Panc1 (cell line): Measurements from ENCODE around the gene ATXN1. TPM values are rescaled to one million over a fixed set of nuclear protein-coding genes. Genes with fewer than 3 reads are reported as not detected.

Source experiments
- ATAC-seq: fragments of 200-7000 bp; cut with Tn5 transposase; 2 replicates; pipeline ENCODE4 v1.9.1; 2020; ENCODE audit warnings: mild to moderate bottlenecking, moderate library complexity
- BruUV-seq: library from RNA; stranded (reverse); fragments of 400-500 nt; replicated peaks from 2 replicates; lab custom pipeline; 2021; lab: Mats Ljungman, UMichigan
- CTCF ChIA-PET: fragments of 300-600 bp; sonication (Branson Sonifier 250); formaldehyde crosslinking; loops from one replicate; lab custom pipeline; 2022; ENCODE audit warnings: antibody characterized with exemption; lab: Charles Lee
- POLR2A ChIA-PET: fragments of 300-600 bp; sonication (Branson Sonifier 250); formaldehyde crosslinking; loops from one replicate; lab custom pipeline; 2022; ENCODE audit warnings: antibody characterized with exemption; lab: Charles Lee
- DNase-seq: peaks from one replicate; pipeline ENCODE4 v3.0.0-alpha.2; 2010; ENCODE audit warnings: low read depth, low spot score
- H3K27ac ChIP-seq: 2 replicates; pipeline ENCODE4 v1.5.1; 2011; ENCODE audit warnings: mild to moderate bottlenecking, low read length, inconsistent platforms
- H3K27me3 ChIP-seq: fragments of 200-500 bp; sonication (Bioruptor generic); 2 replicates; pipeline ENCODE4 v1.6.0; 2014; ENCODE audit warnings: low read length, inconsistent platforms; ENCODE audit not compliant: control insufficient read depth, insufficient read depth
- H3K36me3 ChIP-seq: fragments of 200-500 bp; sonication (Bioruptor generic); 2 replicates; pipeline ENCODE4 v1.5.1; 2014; ENCODE audit warnings: inconsistent platforms, mild to moderate bottlenecking, low read length, moderate library complexity; ENCODE audit not compliant: control insufficient read depth, insufficient read depth
- H3K4me1 ChIP-seq: 2 replicates; pipeline ENCODE4 v1.5.1; 2011; ENCODE audit warnings: inconsistent platforms, mild to moderate bottlenecking, low read length, moderate library complexity; ENCODE audit not compliant: control insufficient read depth, insufficient read depth
- H3K4me3 ChIP-seq, 2 experiments: 2 replicates each; pipeline ENCODE4 v1.5.1; 2011 to 2012; ENCODE audit warnings: low read depth in 2 of 2, low read length in 2 of 2, mild to moderate bottlenecking in 2 of 2, inconsistent platforms in 1 of 2, moderate library complexity in 1 of 2
- H3K9me3 ChIP-seq: fragments of 200-500 bp; sonication (Bioruptor generic); 2 replicates; pipeline ENCODE4 v1.5.1; 2014; ENCODE audit warnings: low read depth, mild to moderate bottlenecking, inconsistent platforms, low read length, moderate library complexity; ENCODE audit not compliant: control insufficient read depth, insufficient read depth
- POLR2AphosphoS5 ChIP-seq: IDR thresholded peaks from 2 replicates; pipeline ENCODE4 v1.6.1; 2012; ENCODE audit warnings: mild to moderate bottlenecking, low read depth, low read length, moderate library complexity
- REST ChIP-seq, 2 experiments: IDR thresholded peaks; 2 replicates each; pipeline ENCODE4 v1.6.1; 2011 to 2012; ENCODE audit warnings: low read depth in 2 of 2, control low read depth in 1 of 2, low read length in 1 of 2, mild to moderate bottlenecking in 1 of 2, moderate library complexity in 1 of 2; ENCODE audit not compliant: insufficient read depth in 1 of 2
- SIN3A ChIP-seq: IDR thresholded peaks from 2 replicates; pipeline ENCODE4 v1.6.1; 2012; ENCODE audit warnings: low read depth, mild to moderate bottlenecking, low read length, moderate library complexity, borderline replicate concordance; ENCODE audit not compliant: insufficient read depth
- TCF7L2 ChIP-seq: IDR thresholded peaks from 2 replicates; pipeline ENCODE4 v1.6.1; 2011; ENCODE audit warnings: mild to moderate bottlenecking, low read depth, low read length, inconsistent platforms
- in situ Hi-C: cut with HindIII; loops from 2 replicates; pipeline ENCODE4 v1.10.0; 2016; ENCODE audit warnings: low sequenced_read_pairs, low pct_unique_long_range_greater_than_20kb
- intact Hi-C: fragments of 100-400 bp; cut with micrococcal nuclease; formaldehyde crosslinking; loops from one replicate; pipeline ENCODE4 v1.10.0; 2022; ENCODE audit not compliant: unreplicated experiment
- total RNA-seq: library from RNA; stranded (reverse); gene quantifications from one replicate; pipeline ENCODE4 v1.2.1, GENCODE V29; 2021; ENCODE audit not compliant: unreplicated experiment
- TF ChIP-seq, protein P1 (sequence below): fragments of 450-650 bp; IDR thresholded peaks from 2 replicates; pipeline ENCODE4 v1.5.1; 2017; ENCODE audit warnings: mild to moderate bottlenecking

Gene ATXN1
- total RNA-seq, 1 experiment from 2014 or later: 67.1 TPM

- no peaks in the 10 kb centered on the region for H3K36me3 ChIP-seq
- ATAC-seq (no peak), DNase-seq (no peak)
- TF ChIP-seq TCF7L2 (0 out of 2 replicates have a peak, but pooled peaks have one; percentile 41), REST (IDR thresholded peaks at IDR 0.05; ENCODE audit: insufficient read depth in 1 of 2, low read depth in 2 of 2, low read length in 1 of 2) (no peak)
- no peaks in the 10 kb centered on the region for H3K9me3 ChIP-seq
- CTCF ChIA-PET: interaction anchor here (0.5 to 0.7 kb wide), 2 partner anchors 238 to 383 kb away, joined by 3 to 4 read pairs; partner anchors contain the start of gene MYLIP
- no peaks in the 10 kb centered on the region for H3K27me3 ChIP-seq
- no TSS peak for BruUV-seq
- no peak overlapping the region for H3K27ac ChIP-seq
- intact Hi-C loops: loop anchor here (5.0 to 10.0 kb wide), 2 partner anchors 200 to 253 kb away; partner anchors contain the start of gene ATXN1
- POLR2A ChIA-PET: no interaction called here
- H3K4me3 ChIP-seq: no peak overlapping the region
- 0 out of 2 replicates have a peak, but pooled peaks cover 3% of the 10 kb centered on the region for H3K4me1 ChIP-seq
- in situ Hi-C loops: no loop called here
These were observed 249.4 kb downstream of the ATXN1 start for GRCh38 chr6:16511723-16512489.

GRCh38 chr6:16511040-16511660 lies 250.1 kb downstream of the ATXN1 start:
- in situ Hi-C loops (no loop called here), intact Hi-C loops (loop anchor here (5.0 to 10.0 kb wide), 2 partner anchors 201 to 254 kb away; partner anchors contain the start of gene ATXN1)
- no TSS peak for BruUV-seq
- ChIA-PET POLR2A (no interaction called here), CTCF (interaction anchor here (0.7 kb wide), 1 partner anchor 382 kb away, joined by 3 read pairs; the partner anchor contains the start of gene MYLIP)
- no peaks in the 10 kb centered on the region for H3K9me3 ChIP-seq
- H3K27me3 ChIP-seq: no peaks in the 10 kb centered on the region
- H3K4me1 ChIP-seq: 0 out of 2 replicates have a peak, but pooled peaks cover 3% of the 10 kb centered on the region
- no peaks in the 10 kb centered on the region for H3K36me3 ChIP-seq
- peak; percentile 82 for ATAC-seq
- TF ChIP-seq, protein P1, sequence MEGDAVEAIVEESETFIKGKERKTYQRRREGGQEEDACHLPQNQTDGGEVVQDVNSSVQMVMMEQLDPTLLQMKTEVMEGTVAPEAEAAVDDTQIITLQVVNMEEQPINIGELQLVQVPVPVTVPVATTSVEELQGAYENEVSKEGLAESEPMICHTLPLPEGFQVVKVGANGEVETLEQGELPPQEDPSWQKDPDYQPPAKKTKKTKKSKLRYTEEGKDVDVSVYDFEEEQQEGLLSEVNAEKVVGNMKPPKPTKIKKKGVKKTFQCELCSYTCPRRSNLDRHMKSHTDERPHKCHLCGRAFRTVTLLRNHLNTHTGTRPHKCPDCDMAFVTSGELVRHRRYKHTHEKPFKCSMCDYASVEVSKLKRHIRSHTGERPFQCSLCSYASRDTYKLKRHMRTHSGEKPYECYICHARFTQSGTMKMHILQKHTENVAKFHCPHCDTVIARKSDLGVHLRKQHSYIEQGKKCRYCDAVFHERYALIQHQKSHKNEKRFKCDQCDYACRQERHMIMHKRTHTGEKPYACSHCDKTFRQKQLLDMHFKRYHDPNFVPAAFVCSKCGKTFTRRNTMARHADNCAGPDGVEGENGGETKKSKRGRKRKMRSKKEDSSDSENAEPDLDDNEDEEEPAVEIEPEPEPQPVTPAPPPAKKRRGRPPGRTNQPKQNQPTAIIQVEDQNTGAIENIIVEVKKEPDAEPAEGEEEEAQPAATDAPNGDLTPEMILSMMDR: peak; percentile 79
- TF ChIP-seq TCF7L2: no peak
- H3K27ac ChIP-seq: no peak overlapping the region
- DNase-seq: peak; percentile 15
- H3K4me3 ChIP-seq: no peak overlapping the region

- TF ChIP-seq REST (IDR thresholded peaks at IDR 0.05; ENCODE audit: insufficient read depth in 1 of 2, low read depth in 2 of 2, low read length in 1 of 2) (no peak), SIN3A (no peak), TCF7L2 (no peak), POLR2AphosphoS5 (no peak)
- TF ChIP-seq, protein P1: no peak
- Histone ChIP-seq H3K4me3 (no peak overlapping the region), H3K9me3 (no peaks in the 10 kb centered on the region), H3K36me3 (no peaks in the 10 kb centered on the region), H3K4me1 (0 out of 2 replicates have a peak, but pooled peaks cover 3% of the 10 kb centered on the region), H3K27me3 (no peaks in the 10 kb centered on the region), H3K27ac (no peak overlapping the region)
- POLR2A ChIA-PET: interaction anchor here (0.6 kb wide), 1 partner anchor 597 kb away, joined by 3 read pairs; no protein-coding TSS in a partner anchor
- in situ Hi-C loops (no loop called here), intact Hi-C loops (loop anchor here (5.0 to 10.0 kb wide), 2 partner anchors 202 to 255 kb away; partner anchors contain the start of gene ATXN1)
- ATAC-seq (no peak), DNase-seq (no peak)
- CTCF ChIA-PET: no interaction called here
- no TSS peak for BruUV-seq
These were observed 251.0 kb downstream of the ATXN1 start for GRCh38 chr6:16510245-16510644.
